ENCODE data around the gene SDCCAG8.

DNA sequence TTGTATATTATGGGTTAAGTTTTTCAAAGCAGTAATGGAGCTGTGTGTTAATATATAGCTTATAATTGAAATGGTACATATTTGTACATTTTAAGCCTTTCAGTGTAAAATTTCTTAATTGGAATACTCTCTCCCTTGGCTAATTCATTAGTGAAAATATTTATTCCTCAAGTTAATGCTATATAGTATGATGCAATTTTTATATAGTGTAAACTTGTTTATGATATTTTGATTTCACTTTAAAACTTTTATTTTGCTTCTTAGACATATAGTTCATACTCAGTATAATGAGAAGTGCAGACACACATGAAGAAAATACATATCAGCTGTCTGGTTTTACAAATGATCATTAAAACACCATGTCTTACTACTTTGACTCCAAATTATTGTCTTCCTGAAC is 140.6 kb downstream of the SDCCAG8 start:
- TF ChIP-seq, protein P1, sequence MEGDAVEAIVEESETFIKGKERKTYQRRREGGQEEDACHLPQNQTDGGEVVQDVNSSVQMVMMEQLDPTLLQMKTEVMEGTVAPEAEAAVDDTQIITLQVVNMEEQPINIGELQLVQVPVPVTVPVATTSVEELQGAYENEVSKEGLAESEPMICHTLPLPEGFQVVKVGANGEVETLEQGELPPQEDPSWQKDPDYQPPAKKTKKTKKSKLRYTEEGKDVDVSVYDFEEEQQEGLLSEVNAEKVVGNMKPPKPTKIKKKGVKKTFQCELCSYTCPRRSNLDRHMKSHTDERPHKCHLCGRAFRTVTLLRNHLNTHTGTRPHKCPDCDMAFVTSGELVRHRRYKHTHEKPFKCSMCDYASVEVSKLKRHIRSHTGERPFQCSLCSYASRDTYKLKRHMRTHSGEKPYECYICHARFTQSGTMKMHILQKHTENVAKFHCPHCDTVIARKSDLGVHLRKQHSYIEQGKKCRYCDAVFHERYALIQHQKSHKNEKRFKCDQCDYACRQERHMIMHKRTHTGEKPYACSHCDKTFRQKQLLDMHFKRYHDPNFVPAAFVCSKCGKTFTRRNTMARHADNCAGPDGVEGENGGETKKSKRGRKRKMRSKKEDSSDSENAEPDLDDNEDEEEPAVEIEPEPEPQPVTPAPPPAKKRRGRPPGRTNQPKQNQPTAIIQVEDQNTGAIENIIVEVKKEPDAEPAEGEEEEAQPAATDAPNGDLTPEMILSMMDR (IDR thresholded peaks at IDR 0.05; ENCODE audit: control extremely low read depth in 1 of 3, insufficient read depth in 1 of 3, low read depth in 1 of 3, low read length in 3 of 3), result no peak
- TF ChIP-seq CEBPB (IDR thresholded peaks at IDR 0.05; ENCODE audit: low read depth, low read length) (no peak), FOSL1 (IDR thresholded peaks at IDR 0.05; ENCODE audit: insufficient read depth, low read depth, low read length) (no peak), POLR2A (IDR thresholded peaks at IDR 0.05; ENCODE audit: control extremely low read depth in 1 of 2, low read depth in 2 of 2, low read length in 2 of 2) (no peak), EP300 (IDR thresholded peaks at IDR 0.05; ENCODE audit: borderline replicate concordance in 1 of 2, low read depth in 2 of 2, low read length in 2 of 2) (no peak), EZH2 (IDR thresholded peaks at IDR 0.05; ENCODE audit: low read depth, low read length, severe bottlenecking) (no peak), CHD2 (IDR thresholded peaks at IDR 0.05; ENCODE audit: low read length) (no peak), RXRA (IDR thresholded peaks at IDR 0.05; ENCODE audit: insufficient read depth, low read depth, low read length) (no peak)
- TF ChIP-seq, protein P2, sequence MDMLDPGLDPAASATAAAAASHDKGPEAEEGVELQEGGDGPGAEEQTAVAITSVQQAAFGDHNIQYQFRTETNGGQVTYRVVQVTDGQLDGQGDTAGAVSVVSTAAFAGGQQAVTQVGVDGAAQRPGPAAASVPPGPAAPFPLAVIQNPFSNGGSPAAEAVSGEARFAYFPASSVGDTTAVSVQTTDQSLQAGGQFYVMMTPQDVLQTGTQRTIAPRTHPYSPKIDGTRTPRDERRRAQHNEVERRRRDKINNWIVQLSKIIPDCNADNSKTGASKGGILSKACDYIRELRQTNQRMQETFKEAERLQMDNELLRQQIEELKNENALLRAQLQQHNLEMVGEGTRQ (IDR thresholded peaks at IDR 0.05; ENCODE audit: low read length), result no peak

Data from H1 (cell line).